NOMO-1 treated with DMSO at 0.1 percent for 48 hours (cell line): ENCODE measurements around the gene NACAD.

Source experiments
- DNase-seq: peaks from one replicate; lab custom pipeline; 2025; ENCODE audit not compliant: unreplicated experiment; lab: John Stamatoyannopoulos, UW

NACAD gene, protein sequence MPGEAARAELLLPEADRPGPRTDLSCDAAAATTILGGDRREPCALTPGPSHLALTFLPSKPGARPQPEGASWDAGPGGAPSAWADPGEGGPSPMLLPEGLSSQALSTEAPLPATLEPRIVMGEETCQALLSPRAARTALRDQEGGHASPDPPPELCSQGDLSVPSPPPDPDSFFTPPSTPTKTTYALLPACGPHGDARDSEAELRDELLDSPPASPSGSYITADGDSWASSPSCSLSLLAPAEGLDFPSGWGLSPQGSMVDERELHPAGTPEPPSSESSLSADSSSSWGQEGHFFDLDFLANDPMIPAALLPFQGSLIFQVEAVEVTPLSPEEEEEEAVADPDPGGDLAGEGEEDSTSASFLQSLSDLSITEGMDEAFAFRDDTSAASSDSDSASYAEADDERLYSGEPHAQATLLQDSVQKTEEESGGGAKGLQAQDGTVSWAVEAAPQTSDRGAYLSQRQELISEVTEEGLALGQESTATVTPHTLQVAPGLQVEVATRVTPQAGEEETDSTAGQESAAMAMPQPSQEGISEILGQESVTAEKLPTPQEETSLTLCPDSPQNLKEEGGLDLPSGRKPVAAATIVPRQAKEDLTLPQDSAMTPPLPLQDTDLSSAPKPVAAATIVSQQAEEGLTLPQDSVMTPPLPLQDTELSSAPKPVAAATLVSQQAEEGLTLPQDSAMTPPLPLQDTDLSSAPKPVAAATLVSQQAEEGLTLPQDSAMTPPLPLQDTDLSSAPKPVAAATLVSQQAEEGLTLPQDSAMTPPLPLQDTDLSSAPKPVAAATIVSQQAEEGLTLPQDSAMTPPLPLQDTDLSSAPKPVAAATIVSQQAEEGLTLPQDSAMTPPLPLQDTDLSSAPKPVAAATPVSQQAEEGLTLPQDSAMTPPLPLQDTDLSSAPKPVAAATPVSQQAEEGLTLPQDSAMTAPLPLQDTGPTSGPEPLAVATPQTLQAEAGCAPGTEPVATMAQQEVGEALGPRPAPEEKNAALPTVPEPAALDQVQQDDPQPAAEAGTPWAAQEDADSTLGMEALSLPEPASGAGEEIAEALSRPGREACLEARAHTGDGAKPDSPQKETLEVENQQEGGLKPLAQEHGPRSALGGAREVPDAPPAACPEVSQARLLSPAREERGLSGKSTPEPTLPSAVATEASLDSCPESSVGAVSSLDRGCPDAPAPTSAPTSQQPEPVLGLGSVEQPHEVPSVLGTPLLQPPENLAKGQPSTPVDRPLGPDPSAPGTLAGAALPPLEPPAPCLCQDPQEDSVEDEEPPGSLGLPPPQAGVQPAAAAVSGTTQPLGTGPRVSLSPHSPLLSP (N-terminal part only)

GRCh38 chr7:45088821-45089340, at the start of gene NACAD:
Gene NACAD (minus strand): TSS chr7:45088969. CDS start chr7:45088894, 75 bp downstream.
- DNase-seq: no peak

DNA sequence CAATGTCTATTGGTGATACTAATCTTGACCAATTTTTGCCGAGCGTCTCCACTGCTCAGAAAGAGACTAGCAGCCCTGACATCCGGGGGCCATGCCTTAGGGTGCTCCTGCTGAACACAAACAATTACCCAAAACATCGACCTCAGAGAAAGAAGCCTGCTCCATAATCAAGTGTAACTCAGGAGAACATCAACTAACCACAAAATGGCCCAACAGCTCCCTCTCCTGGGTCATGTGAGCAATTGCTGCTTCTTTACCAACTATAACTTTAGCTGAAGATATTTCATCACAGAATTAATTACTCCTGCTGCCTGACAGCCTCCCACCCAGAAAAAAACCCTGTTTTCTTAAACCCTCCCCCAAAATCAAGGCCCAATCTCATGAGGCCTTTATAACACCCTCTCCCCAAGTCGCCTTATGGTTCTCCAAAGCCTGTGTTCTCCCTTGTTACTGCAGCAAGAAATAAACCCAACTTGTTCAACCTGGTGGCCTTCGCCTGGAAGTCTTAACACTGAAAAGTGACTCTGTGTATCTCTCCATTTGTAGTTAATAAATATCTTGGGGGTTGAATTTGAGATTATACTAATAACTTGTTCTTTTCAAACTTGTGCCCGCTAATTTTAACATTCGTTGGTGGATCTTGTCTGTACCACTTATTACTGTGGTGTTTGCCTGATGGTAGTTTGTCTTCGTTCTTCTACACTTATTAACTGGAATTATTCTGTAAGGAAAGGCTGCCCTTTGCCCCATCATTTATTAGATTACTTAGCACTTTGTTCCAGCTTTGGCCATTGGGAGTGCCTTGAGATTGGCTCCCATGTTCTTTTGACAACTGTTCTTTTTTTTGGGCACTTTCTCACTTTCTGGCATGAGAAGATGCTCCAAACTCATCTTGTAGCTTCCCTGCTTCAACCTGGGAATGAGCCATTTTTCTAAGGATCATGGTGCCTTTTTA, 47.6 kb upstream of the NACAD start:
- DNase-seq: peak; percentile 83

GRCh38 chr7:45133877-45134276, 45.1 kb upstream of the NACAD start:
- DNase-seq: no peak

GRCh38 chr7:45133352-45133751, 44.6 kb upstream of the NACAD start:
- DNase-seq: no peak

DNA sequence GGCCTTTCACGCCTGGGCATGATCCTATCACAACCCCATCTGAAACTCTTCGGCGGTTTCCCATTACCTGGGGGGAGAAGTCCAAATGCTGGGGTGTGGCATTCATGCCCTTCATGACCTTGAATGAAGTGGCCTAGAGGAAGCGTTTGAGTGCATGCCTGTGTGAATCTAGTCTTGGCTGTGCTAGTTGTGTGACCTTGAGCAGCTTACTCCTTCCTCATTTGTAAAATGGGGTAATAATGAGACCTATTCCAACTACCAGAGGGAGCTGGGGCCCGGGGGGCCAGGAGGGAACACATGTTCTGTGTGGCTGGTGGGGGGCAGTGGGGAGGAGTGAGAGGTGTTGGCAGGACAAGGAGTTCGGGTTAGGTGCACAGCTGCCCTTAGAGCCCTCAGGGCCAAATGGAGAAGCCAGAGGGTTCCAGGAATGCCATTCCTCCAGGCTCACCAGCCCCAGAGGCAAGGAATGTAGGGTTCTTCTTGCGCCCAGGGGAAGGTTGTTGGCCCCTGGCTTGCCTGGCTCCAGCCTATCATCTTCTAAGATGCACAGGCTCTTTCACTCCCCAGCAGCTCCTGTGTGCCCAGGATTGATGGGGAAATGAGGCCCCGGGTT, 44.0 kb upstream of the NACAD start:
- peak; percentile 30 for DNase-seq

GRCh38 chr7:45131891-45132290, 43.1 kb upstream of the NACAD start:
- DNase-seq: no peak

- no peak for DNase-seq
Observed at GRCh38 chr7:45130910-45131309, 42.1 kb upstream of the NACAD start.

DNA sequence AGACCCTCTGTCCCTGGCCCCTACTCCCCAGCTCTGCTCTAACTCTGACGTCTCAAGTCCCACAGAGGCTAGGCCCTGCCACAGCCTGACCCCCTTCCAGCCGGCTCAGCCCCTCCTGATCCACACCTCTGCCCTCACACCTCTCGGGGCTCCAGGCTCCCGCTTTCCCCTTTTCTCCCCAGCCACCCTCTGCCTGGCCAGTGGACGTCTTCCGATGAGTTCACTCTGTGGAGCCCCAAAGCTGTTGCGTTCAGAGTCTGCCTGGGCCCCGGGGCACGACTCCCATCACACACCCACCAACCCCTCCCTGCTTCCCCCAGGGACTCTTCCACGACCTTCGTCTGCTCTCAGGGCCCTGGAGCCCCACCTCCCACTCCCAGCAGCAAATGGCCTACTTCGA, 41.1 kb upstream of the NACAD start:
- no peak for DNase-seq

GRCh38 chr7:45129181-45129800, 40.5 kb upstream of the NACAD start:
- DNase-seq: no peak

DNA sequence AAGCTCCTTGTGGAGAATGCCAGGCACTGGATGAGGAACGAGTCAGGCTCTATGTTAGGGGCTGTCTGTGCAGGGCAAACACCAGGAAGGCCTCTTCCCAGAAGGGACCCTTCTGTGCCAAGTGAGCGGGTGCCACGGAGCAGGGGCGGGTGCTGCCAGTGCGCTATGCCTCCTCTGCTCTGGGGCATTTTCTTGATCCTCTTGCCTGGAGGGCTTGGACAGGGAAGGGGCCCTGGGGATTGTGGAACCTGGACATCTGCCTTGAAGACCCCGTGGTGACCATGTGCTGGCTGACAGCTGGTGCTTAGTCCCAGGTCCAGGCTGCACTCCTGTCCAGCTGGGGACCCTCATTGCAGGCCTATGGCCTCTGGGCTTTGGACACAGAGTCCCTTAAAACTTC, 38.2 kb upstream of the NACAD start:
- DNase-seq: no peak

GRCh38 chr7:45126201-45126600, 37.4 kb upstream of the NACAD start:
- no peak for DNase-seq

DNA sequence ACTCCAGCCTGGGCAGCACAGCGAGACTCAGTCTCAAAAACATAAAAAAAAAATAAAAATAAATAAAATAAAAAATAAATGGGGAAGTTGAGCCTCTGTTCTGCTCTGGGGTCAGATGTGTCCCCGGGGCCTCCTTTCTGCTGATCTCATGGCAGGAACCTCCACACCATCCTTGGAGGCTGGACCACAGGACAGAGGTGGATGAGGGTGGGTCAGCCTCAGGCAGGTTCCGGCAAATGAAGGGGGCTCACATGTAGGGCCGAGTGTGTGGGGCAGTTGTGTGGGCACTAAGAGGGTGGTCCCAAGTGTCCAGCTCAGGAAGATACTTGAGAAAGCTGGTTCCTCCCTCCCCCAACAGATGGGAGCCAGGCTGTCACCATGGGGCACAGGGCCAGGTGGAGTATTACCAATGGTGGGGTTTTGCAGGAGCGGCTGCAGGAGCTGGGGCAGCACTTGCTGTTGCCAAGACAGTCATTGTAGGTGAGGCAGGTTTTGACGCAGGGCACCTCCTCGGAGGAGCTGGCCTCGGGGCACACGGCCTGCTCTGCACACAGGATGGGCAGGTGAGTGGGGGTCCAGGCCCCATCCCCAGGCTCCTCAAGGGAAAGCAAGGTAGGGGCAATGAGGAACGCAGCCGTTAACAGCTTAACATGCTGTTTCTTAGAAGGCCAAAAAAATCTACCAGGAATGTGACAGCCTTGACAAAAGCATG, 36.6 kb upstream of the NACAD start:
- no peak for DNase-seq

GRCh38 chr7:45123913-45124710, 35.3 kb upstream of the NACAD start:
- no peak for DNase-seq

GRCh38 chr7:45122975-45123860, 34.4 kb upstream of the NACAD start:
- no peak for DNase-seq

DNA sequence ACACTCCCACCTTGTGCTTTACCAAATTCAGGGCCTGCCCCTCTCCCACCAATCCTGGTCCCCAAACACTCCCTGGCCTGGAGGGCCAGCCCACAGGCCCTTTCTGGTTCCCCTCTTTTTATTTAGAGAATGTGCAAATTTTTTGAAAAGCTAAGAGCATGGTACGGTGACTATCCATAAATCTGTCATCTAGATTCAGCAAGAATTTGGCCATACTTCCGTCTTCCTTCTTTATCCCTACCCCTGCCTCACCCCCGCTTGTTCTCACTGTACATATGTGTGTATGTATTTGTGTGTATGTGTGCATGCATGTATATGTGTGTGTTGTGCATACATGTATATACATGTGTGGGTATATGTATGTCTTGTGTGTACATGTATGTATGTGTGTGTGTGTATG, 30.8 kb upstream of the NACAD start:
- DNase-seq: peak; percentile 55

GRCh38 chr7:45118889-45119331, 30.1 kb upstream of the NACAD start:
- no peak for DNase-seq
